Endothelial cell of umbilical vein (primary cell): Measurements from ENCODE around the gene HEMGN. TPM values are rescaled to one million over a fixed set of nuclear protein-coding genes. Genes with fewer than 3 reads are reported as not detected.

Experiments
- BruUV-seq: library from RNA; stranded (reverse); fragments of 400-500 nt; replicated peaks from 2 replicates; lab custom pipeline; 2021; lab: Mats Ljungman, UMichigan
- CTCF ChIA-PET: fragments of 300-600, 350-600 bp; sonication (Branson Sonifier 250); formaldehyde crosslinking; loops from one replicate; lab custom pipeline; 2021; ENCODE audit warnings: antibody characterized with exemption, inconsistent platforms; lab: Charles Lee
- POLR2A ChIA-PET: fragments of 300-600, 350-600 bp; sonication (Branson Sonifier 250); formaldehyde crosslinking; loops from one replicate; lab custom pipeline; 2021; ENCODE audit warnings: antibody characterized with exemption, inconsistent platforms; lab: Charles Lee
- DNase-seq: peaks from one replicate; pipeline ENCODE4 v3.0.0-alpha.2; 2011; ENCODE audit warnings: low read depth, low spot score
- FAIRE-seq: peaks from 2 replicates; lab custom pipeline; 2011; peaks lifted over from hg19 to GRCh38; lab: Jason Lieb, UNC
- H2AFZ ChIP-seq: 2 replicates; pipeline ENCODE4 v1.6.0; 2012; ENCODE audit warnings: low read depth, low read length, control low read depth, inconsistent platforms
- H3K27ac ChIP-seq: 2 replicates; pipeline ENCODE4 v1.5.1; 2011; ENCODE audit warnings: low read depth, mild to moderate bottlenecking, control low read depth, low read length, moderate library complexity; ENCODE audit not compliant: insufficient read depth
- H3K27me3 ChIP-seq, 2 experiments: 2 replicates each; pipeline versions ENCODE4 v1.6.0 to v1.6.1; 2011; ENCODE audit warnings: low read length in 2 of 2, mixed read lengths in 1 of 2; ENCODE audit not compliant: control insufficient read depth in 2 of 2, insufficient read depth in 2 of 2
- H3K36me3 ChIP-seq, 2 experiments: 2 replicates in 1 of 2; 3 replicates in 1 of 2; pipeline ENCODE4 v1.5.1; 2011; ENCODE audit warnings: low read length in 2 of 2, mild to moderate bottlenecking in 1 of 2, moderate library complexity in 1 of 2; ENCODE audit not compliant: control insufficient read depth in 2 of 2, insufficient read depth in 2 of 2; ENCODE audit errors: extremely low read depth in 1 of 2
- H3K4me1 ChIP-seq: 3 replicates; pipeline ENCODE4 v1.5.1; 2011; ENCODE audit warnings: mild to moderate bottlenecking, low read length; ENCODE audit not compliant: control insufficient read depth, insufficient read depth; ENCODE audit errors: extremely low read depth
- H3K4me2 ChIP-seq: 2 replicates; pipeline ENCODE4 v1.6.1; 2011; ENCODE audit warnings: low read length, control low read depth, mixed read lengths; ENCODE audit not compliant: insufficient read depth
- H3K4me3 ChIP-seq, 3 experiments: fragments of 200-600 bp in 1 of 3; sonication (generic), shearing (Covaris generic) in 1 of 3; replicated peaks in 1 of 3; 2 replicates each; pipeline ENCODE4 v1.5.1; 2011 to 2016; ENCODE audit warnings: control low read depth in 3 of 3, low read length in 3 of 3, mild to moderate bottlenecking in 2 of 3, inconsistent platforms in 1 of 3, low read depth in 1 of 3, moderate library complexity in 1 of 3; ENCODE audit not compliant: insufficient read depth in 1 of 3
- H3K79me2 ChIP-seq: 2 replicates; pipeline ENCODE4 v1.6.0; 2012; ENCODE audit warnings: low read length, inconsistent platforms; ENCODE audit not compliant: control insufficient read depth, insufficient read depth
- H3K9ac ChIP-seq: replicated peaks from 2 replicates; pipeline ENCODE3; 2011; ENCODE audit warnings: low read length, control low read depth; ENCODE audit not compliant: insufficient read depth; ENCODE audit errors: extremely low read depth
- H3K9me1 ChIP-seq: replicated peaks from 3 replicates; pipeline ENCODE4 v1.6.0; 2011; ENCODE audit warnings: mild to moderate bottlenecking, low read length; ENCODE audit not compliant: control insufficient read depth, insufficient read depth; ENCODE audit errors: extremely low read depth
- H3K9me3 ChIP-seq: replicated peaks from 2 replicates; pipeline ENCODE4 v1.5.1; 2012; ENCODE audit warnings: low read length, inconsistent platforms; ENCODE audit not compliant: control insufficient read depth, insufficient read depth
- H4K20me1 ChIP-seq: replicated peaks from 2 replicates; pipeline ENCODE3; 2011; ENCODE audit warnings: mild to moderate bottlenecking, low read length; ENCODE audit not compliant: control insufficient read depth, insufficient read depth; ENCODE audit errors: extremely low read depth
- CTCF ChIP-seq, 2 donors: IDR thresholded peaks; 1 replicate in 1 of 2; 2 replicates in 1 of 2; pipeline ENCODE4 v1.5.1; 2011; ENCODE audit warnings: low read length in 2 of 2, mild to moderate bottlenecking in 2 of 2, moderate library complexity in 2 of 2, control low read depth in 1 of 2, inconsistent platforms in 1 of 2, low read depth in 1 of 2; ENCODE audit not compliant: insufficient read depth in 1 of 2; ENCODE audit errors: extremely low read depth in 1 of 2
- EZH2 ChIP-seq: IDR thresholded peaks from 2 replicates; pipeline ENCODE4 v1.6.1; 2012; ENCODE audit warnings: borderline replicate concordance, low read depth, mild to moderate bottlenecking, moderate library complexity, low read length, inconsistent platforms; ENCODE audit not compliant: severe bottlenecking
- FOS ChIP-seq: IDR thresholded peaks from 2 replicates; pipeline ENCODE4 v1.6.1; 2011; ENCODE audit warnings: mild to moderate bottlenecking, low read length, moderate library complexity, borderline replicate concordance; ENCODE audit not compliant: insufficient read depth
- GATA2 ChIP-seq: IDR thresholded peaks from 2 replicates; pipeline ENCODE4 v1.7.0; 2011; ENCODE audit warnings: low read depth, mild to moderate bottlenecking, moderate library complexity, mixed read lengths, low read length; ENCODE audit not compliant: insufficient read length, insufficient read depth
- JUN ChIP-seq: IDR thresholded peaks from 2 replicates; pipeline ENCODE4 v1.6.1; 2011; ENCODE audit warnings: borderline replicate concordance, low read depth; ENCODE audit not compliant: insufficient read length, insufficient read depth
- MYC ChIP-seq: IDR thresholded peaks from one replicate; pipeline ENCODE4 v1.6.1; 2011; ENCODE audit warnings: mild to moderate bottlenecking, low read depth, low read length
- POLR2A ChIP-seq: IDR thresholded peaks from 2 replicates; pipeline ENCODE4 v1.6.1; 2012; ENCODE audit warnings: low read depth, mild to moderate bottlenecking, control low read depth, low read length
- POLR2AphosphoS5 ChIP-seq: IDR thresholded peaks from 2 replicates; pipeline ENCODE4 v1.6.1; 2012; ENCODE audit warnings: low read depth, mild to moderate bottlenecking, control low read depth, low read length, moderate library complexity; ENCODE audit not compliant: insufficient read depth
- dilution Hi-C: fragments of 300-500 bp; cut with MboI; formaldehyde crosslinking; loops from one replicate; pipeline ENCODE4 v1.15.0; 2019; ENCODE audit warnings: low sequenced_read_pairs; ENCODE audit not compliant: extremely low pct_ligation_motif_present
- intact Hi-C: fragments of 100-400 bp; cut with micrococcal nuclease; formaldehyde crosslinking; loops from one replicate; pipeline ENCODE4 v1.10.0; 2022
- polyA plus RNA-seq, 4 experiments: library from polyadenylated mRNA; depleted of rRNA in 3 of 4; stranded (reverse) in 3 of 4; unstranded in 1 of 4; fragments of >200 nt; gene quantifications; 2 replicates each; pipeline versions ENCODE4 v1.2.1 to v1.2.3, GENCODE V29; 2011 to 2012; ENCODE audit warnings: missing spikeins in 1 of 4
- total RNA-seq: library from RNA; stranded (reverse); gene quantifications from 2 replicates; pipeline ENCODE4 v1.2.3, GENCODE V29; 2021
- TF ChIP-seq, protein P1 (sequence below): IDR thresholded peaks from 2 replicates; pipeline ENCODE4 v1.6.1; 2011; ENCODE audit not compliant: insufficient read depth, insufficient read length

Gene HEMGN
- total and polyA plus RNA-seq, 2 donors (not counting 3 experiments of a cell fraction or from before 2014, with no cell fraction given): not detected

GRCh38 chr9:97975376-97975775 is 37.4 kb upstream of the HEMGN start:
- dilution Hi-C loops: no loop called here
- H3K4me2 ChIP-seq: no peak overlapping the region
- no peak overlapping the region for H3K27ac ChIP-seq
- DNase-seq: no peak
- no peak for FAIRE-seq
- H3K27me3 ChIP-seq: peaks cover 4 to 8% of the 10 kb centered on the region in 2 experiments
- POLR2A ChIA-PET: no interaction called here
- no peak overlapping the region for H2AFZ ChIP-seq
- H3K9me1 ChIP-seq: no peaks in the 10 kb centered on the region
- H4K20me1 ChIP-seq: no peaks in the 10 kb centered on the region
- no peaks in the 10 kb centered on the region for H3K36me3 ChIP-seq
- BruUV-seq: no TSS peak
- no peaks in the 10 kb centered on the region for H3K4me1 ChIP-seq
- no peaks in the 10 kb centered on the region for H3K79me2 ChIP-seq
- no peaks in the 10 kb centered on the region for H3K9me3 ChIP-seq
- CTCF ChIA-PET: no interaction called here
- no peak overlapping the region for H3K4me3 ChIP-seq
- no peak overlapping the region for H3K9ac ChIP-seq
- intact Hi-C loops: no loop called here
- TF ChIP-seq FOS (no peak), GATA2 (no peak), POLR2AphosphoS5 (no peak), CTCF (IDR thresholded peaks at IDR 0.05; ENCODE audit: extremely low read depth in 1 of 2, insufficient read depth in 1 of 2, low read depth in 1 of 2, low read length in 2 of 2) (no peak), JUN (no peak), EZH2 (no peak), POLR2A (no peak), MYC (no peak)
- TF ChIP-seq, protein P1, sequence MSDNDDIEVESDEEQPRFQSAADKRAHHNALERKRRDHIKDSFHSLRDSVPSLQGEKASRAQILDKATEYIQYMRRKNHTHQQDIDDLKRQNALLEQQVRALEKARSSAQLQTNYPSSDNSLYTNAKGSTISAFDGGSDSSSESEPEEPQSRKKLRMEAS: no peak
